ENCODE data around the gene TFPT.

TFPT gene

GRCh38 chr19:54115109-54116063, at the start of gene TFPT, which contains the start of gene PRPF31:
Gene TFPT, minus strand, starts transcription at chr19:54115657. Its CDS starts 388 bp downstream, at chr19:54115269.
Gene PRPF31, plus strand, starts transcription at chr19:54115754. Its CDS starts 2,525 bp downstream, at chr19:54118279.
- H3K36me3 ChIP-seq (ENCODE audit: control insufficient read depth, low read depth, low read length) = peaks cover 26% of the 10 kb centered on the region
- H3K27me3 ChIP-seq (ENCODE audit: control insufficient read depth, insufficient read depth, low read length) = no peaks in the 10 kb centered on the region
- peak within 1 kb of the TSS; percentile 81 for H3K4me3 ChIP-seq (ENCODE audit: low read length)

DNA sequence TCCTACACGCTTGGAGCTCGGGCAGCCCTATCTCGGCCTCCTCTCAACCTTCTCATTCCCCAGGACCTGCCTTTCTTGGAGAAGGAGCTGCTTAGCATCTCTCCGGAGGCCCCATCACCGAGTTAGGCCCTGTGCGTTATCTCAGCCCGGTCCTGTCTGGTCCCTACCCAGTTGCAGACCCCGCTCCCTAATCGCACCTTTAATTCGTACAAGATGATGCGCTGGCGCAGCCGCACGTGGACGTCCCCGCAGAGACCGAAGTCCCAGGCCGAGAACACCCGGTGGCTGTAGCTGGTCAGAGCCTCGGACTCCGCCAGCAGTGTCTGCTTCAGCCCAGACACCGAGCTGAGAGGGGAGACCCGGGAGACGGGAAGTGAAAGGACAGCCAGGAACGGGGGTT, 49.8 kb upstream of the TFPT start:
- Histone ChIP-seq H3K4me1 (ENCODE audit: control insufficient read depth, low read depth, low read length) (no peaks in the 10 kb centered on the region), H3K9ac (ENCODE audit: low read length) (no peak overlapping the region), H3K4me3 (ENCODE audit: low read length) (no peak overlapping the region), H3K36me3 (ENCODE audit: control insufficient read depth, low read depth, low read length) (no peaks in the 10 kb centered on the region), H3K27me3 (ENCODE audit: control insufficient read depth, insufficient read depth, low read length) (peaks cover 11% of the 10 kb centered on the region), H3K27ac (ENCODE audit: low read length) (no peak overlapping the region), H3K9me3 (ENCODE audit: control insufficient read depth, low read depth, low read length) (no peaks in the 10 kb centered on the region)

More at GRCh38 chr19:54115109-54116063, at the start of gene TFPT, which contains the start of gene PRPF31:
- Histone ChIP-seq H3K27ac (ENCODE audit: low read length) (peak within 1 kb of the TSS; percentile 83), H3K9ac (ENCODE audit: low read length) (peak within 1 kb of the TSS; percentile 80), H3K4me1 (ENCODE audit: control insufficient read depth, low read depth, low read length) (no peaks in the 10 kb centered on the region), H3K9me3 (ENCODE audit: control insufficient read depth, low read depth, low read length) (no peaks in the 10 kb centered on the region)

DNA sequence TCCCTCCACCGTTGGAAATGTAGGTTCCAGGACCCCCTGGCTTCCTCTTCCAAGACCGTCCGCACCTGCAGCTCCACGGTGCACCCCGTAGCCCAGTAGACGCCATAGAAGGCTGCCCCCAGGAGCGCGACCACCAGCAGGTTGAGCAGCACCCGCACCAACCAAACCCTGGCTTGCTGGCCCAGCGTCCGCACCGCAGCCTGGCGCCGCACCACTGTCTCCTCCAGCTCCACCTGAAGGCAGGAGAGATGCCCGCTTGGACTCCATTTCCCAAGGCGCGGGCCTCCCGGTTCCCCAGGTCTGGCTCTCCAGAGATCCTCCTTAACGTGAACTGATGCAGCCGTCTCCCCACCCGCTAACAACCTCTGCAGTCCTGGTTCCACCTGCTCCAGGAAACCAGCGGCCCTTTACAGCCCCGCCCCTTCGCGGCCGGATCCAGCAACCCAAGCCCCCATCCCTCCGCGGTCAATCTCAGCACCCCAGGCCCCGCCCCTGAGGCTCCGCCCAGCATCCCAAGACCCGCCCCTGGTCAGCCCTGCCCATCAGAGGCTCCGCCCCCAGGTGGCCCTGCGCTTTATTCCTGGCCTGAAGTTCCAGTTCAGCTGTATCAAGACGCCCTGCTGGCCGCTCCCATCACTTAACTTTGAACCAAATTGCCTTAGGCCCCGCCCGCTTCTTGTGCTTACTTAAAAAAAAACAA, 49.1 kb upstream of the TFPT start:
- H3K9ac ChIP-seq (ENCODE audit: low read length) = no peak overlapping the region
- H3K4me1 ChIP-seq (ENCODE audit: control insufficient read depth, low read depth, low read length) = no peaks in the 10 kb centered on the region
- peak overlapping the region; percentile 34 for H3K4me3 ChIP-seq (ENCODE audit: low read length)
- no peaks in the 10 kb centered on the region for H3K9me3 ChIP-seq (ENCODE audit: control insufficient read depth, low read depth, low read length)
- H3K27ac ChIP-seq (ENCODE audit: low read length) = no peak overlapping the region
- H3K27me3 ChIP-seq (ENCODE audit: control insufficient read depth, insufficient read depth, low read length) = peaks cover 11% of the 10 kb centered on the region
- H3K36me3 ChIP-seq (ENCODE audit: control insufficient read depth, low read depth, low read length) = no peaks in the 10 kb centered on the region

DNA sequence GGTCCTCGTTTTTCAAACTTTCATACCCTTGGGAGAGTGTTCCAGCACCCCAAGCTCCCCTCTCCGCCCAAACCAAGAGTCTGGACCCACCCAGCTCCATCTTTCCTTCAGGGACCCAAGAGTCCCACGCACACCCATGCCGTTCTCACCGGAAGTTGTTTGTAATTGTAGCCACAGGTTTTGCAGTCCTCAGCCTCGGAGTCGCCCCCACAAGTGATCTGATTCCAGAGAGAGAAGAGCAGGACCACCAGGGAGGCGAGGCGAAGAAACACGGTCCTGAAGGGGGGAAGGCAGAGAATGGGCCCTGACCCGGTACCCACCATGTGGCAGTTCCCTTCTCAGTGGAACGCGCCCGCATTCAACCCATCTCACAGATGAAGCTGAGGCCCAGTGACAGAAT, 47.4 kb upstream of the TFPT start:
- no peak overlapping the region for H3K9ac ChIP-seq (ENCODE audit: low read length)
- H3K4me1 ChIP-seq (ENCODE audit: control insufficient read depth, low read depth, low read length) = peaks cover 3% of the 10 kb centered on the region
- no peaks in the 10 kb centered on the region for H3K9me3 ChIP-seq (ENCODE audit: control insufficient read depth, low read depth, low read length)
- H3K27me3 ChIP-seq (ENCODE audit: control insufficient read depth, insufficient read depth, low read length) = peaks cover 11% of the 10 kb centered on the region
- H3K27ac ChIP-seq (ENCODE audit: low read length) = no peak overlapping the region
- H3K36me3 ChIP-seq (ENCODE audit: control insufficient read depth, low read depth, low read length) = no peaks in the 10 kb centered on the region
- no peak overlapping the region for H3K4me3 ChIP-seq (ENCODE audit: low read length)

DNA sequence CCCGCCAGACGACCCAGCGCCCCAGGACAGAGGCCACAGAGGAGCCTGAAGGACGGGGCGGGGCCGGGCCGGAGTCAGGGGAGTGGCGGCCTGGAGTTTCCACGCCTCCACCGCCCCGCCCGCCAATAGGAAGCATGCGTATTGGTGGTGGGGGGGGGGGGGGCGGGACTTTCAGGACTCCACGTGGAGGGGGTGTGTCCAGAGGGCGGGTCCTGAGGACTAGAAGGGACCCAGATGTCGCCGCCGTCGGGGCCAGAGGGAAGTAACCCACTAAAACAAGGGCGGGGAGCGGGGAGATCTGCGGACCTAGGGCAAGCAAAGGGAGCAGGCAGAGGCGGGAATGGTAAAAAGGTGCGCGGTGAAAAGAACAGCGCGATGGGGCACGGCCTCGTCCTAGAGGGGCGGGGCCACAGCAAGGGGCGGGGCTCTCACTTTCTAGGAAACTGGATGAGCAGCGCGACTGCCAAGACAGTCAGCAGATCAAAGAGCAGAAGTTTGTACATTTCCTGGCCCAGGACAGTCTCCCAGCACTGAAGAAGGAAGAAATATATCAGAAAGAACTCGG, 46.9 kb upstream of the TFPT start:
- Histone ChIP-seq H3K9ac (ENCODE audit: low read length) (no peak overlapping the region), H3K9me3 (ENCODE audit: control insufficient read depth, low read depth, low read length) (no peaks in the 10 kb centered on the region), H3K4me1 (ENCODE audit: control insufficient read depth, low read depth, low read length) (peaks cover 3% of the 10 kb centered on the region), H3K27me3 (ENCODE audit: control insufficient read depth, insufficient read depth, low read length) (peaks cover 11% of the 10 kb centered on the region), H3K36me3 (ENCODE audit: control insufficient read depth, low read depth, low read length) (no peaks in the 10 kb centered on the region), H3K4me3 (ENCODE audit: low read length) (peak overlapping the region; percentile 42), H3K27ac (ENCODE audit: low read length) (no peak overlapping the region)

- Histone ChIP-seq H3K4me1 (ENCODE audit: control insufficient read depth, low read depth, low read length) (peaks cover 3% of the 10 kb centered on the region), H3K36me3 (ENCODE audit: control insufficient read depth, low read depth, low read length) (peaks cover 12% of the 10 kb centered on the region), H3K27me3 (ENCODE audit: control insufficient read depth, insufficient read depth, low read length) (peaks cover 11% of the 10 kb centered on the region), H3K27ac (ENCODE audit: low read length) (no peak overlapping the region), H3K9me3 (ENCODE audit: control insufficient read depth, low read depth, low read length) (no peaks in the 10 kb centered on the region), H3K4me3 (ENCODE audit: low read length) (peak overlapping the region; percentile 78), H3K9ac (ENCODE audit: low read length) (peak overlapping the region; percentile 51)
These were observed 45.4 kb upstream of the TFPT start for GRCh38 chr19:54160854-54161253.

DNA sequence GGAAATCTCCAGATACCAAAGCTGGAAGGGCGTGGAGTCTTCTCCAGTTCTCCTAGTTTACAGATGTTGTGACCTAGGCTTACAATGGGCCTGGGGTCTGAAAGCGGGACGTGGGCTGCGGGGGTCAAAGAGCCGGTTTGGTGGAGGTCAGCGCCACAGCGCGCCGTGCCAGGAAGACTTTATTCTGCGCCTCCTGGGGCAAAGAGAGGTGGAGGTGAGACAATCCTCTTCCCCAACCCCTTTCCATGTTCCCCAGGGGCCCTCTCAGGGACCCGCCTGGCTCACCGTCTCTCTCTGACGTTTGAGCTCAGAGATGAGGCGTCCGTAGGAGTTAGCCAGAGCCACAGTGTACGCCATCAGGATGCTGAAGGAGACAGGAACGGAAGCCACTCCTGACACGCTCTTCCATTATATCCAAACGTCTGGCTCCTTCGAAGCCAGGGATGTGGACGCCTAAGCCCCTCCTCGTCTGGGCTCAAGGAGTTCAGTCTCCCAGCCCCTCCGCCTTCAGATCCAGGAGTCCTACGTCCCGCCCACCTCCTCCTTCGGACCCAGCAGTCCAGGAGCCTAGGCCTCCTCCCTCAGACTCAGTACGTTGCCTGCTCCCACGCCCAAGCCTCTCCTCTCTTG, 44.8 kb upstream of the TFPT start:
- H3K36me3 ChIP-seq (ENCODE audit: control insufficient read depth, low read depth, low read length) = peaks cover 15% of the 10 kb centered on the region
- no peaks in the 10 kb centered on the region for H3K9me3 ChIP-seq (ENCODE audit: control insufficient read depth, low read depth, low read length)
- peak overlapping the region; percentile 78 for H3K4me3 ChIP-seq (ENCODE audit: low read length)
- H3K27me3 ChIP-seq (ENCODE audit: control insufficient read depth, insufficient read depth, low read length) = peaks cover 11% of the 10 kb centered on the region
- H3K4me1 ChIP-seq (ENCODE audit: control insufficient read depth, low read depth, low read length) = peaks cover 3% of the 10 kb centered on the region
- H3K27ac ChIP-seq (ENCODE audit: low read length) = no peak overlapping the region
- peak overlapping the region; percentile 51 for H3K9ac ChIP-seq (ENCODE audit: low read length)

GRCh38 chr19:54159352-54160181, 44.1 kb upstream of the TFPT start, which contains the start of gene LENG1:
Gene LENG1, minus strand, starts transcription at chr19:54159721. Its CDS starts 26 bp downstream, at chr19:54159695.
- peak within 1 kb of the TSS; percentile 78 for H3K4me3 ChIP-seq (ENCODE audit: low read length)
- no peaks in the 10 kb centered on the region for H3K9me3 ChIP-seq (ENCODE audit: control insufficient read depth, low read depth, low read length)
- H3K36me3 ChIP-seq (ENCODE audit: control insufficient read depth, low read depth, low read length) = peaks cover 21% of the 10 kb centered on the region
- H3K4me1 ChIP-seq (ENCODE audit: control insufficient read depth, low read depth, low read length) = peaks cover 3% of the 10 kb centered on the region
- H3K27ac ChIP-seq (ENCODE audit: low read length) = peak within 1 kb of the TSS; percentile 5
- peaks cover 11% of the 10 kb centered on the region for H3K27me3 ChIP-seq (ENCODE audit: control insufficient read depth, insufficient read depth, low read length)
- H3K9ac ChIP-seq (ENCODE audit: low read length) = peak within 1 kb of the TSS; percentile 55

DNA sequence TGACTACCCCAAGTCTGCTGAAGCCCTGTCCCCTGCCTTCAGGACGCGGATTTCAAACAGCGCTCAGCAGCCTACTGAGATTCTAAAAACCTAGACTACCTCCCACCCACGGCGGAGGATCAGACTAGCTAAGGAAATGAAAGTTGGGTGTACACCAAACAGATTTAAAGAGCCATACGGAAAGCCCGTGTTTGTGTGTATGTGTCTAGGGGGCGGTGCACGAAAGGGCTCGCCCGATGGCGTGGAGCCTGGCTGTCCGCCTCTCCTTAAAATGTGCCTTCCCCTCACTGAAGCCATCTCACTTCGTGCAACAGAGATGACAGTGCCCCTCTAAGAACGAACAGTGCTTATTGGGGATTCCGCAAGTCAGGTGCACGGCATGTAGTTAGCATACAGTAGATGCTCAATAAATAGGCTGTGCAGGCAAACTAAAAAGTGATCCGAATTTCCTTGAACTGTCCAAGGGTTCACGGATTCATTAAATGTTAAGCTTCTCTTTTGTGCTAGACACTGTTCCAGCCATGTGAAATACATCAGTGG, 43.4 kb upstream of the TFPT start:
- peak overlapping the region; percentile 5 for H3K27ac ChIP-seq (ENCODE audit: low read length)
- H3K9ac ChIP-seq (ENCODE audit: low read length) = peak overlapping the region; percentile 55
- H3K27me3 ChIP-seq (ENCODE audit: control insufficient read depth, insufficient read depth, low read length) = peaks cover 11% of the 10 kb centered on the region
- peaks cover 3% of the 10 kb centered on the region for H3K4me1 ChIP-seq (ENCODE audit: control insufficient read depth, low read depth, low read length)
- peak overlapping the region; percentile 78 for H3K4me3 ChIP-seq (ENCODE audit: low read length)
- H3K9me3 ChIP-seq (ENCODE audit: control insufficient read depth, low read depth, low read length) = no peaks in the 10 kb centered on the region
- peaks cover 28% of the 10 kb centered on the region for H3K36me3 ChIP-seq (ENCODE audit: control insufficient read depth, low read depth, low read length)

- Histone ChIP-seq H3K27ac (ENCODE audit: low read length) (no peak overlapping the region), H3K4me3 (ENCODE audit: low read length) (no peak overlapping the region), H3K9me3 (ENCODE audit: control insufficient read depth, low read depth, low read length) (no peaks in the 10 kb centered on the region), H3K4me1 (ENCODE audit: control insufficient read depth, low read depth, low read length) (peaks cover 3% of the 10 kb centered on the region), H3K9ac (ENCODE audit: low read length) (no peak overlapping the region), H3K36me3 (ENCODE audit: control insufficient read depth, low read depth, low read length) (peaks cover 47% of the 10 kb centered on the region), H3K27me3 (ENCODE audit: control insufficient read depth, insufficient read depth, low read length) (no peaks in the 10 kb centered on the region)
These were observed 41.5 kb upstream of the TFPT start for GRCh38 chr19:54156953-54157352.

Measured in iPS-18a (cell line).